HG03521 (cell line): Measurements from ENCODE around the gene TMEM91.
"Not testable (repeated sequence)": the region's sequence is repeated elsewhere in the genome, so short reads cannot be mapped to it uniquely, and the experiment has no call there.

ENCODE experiments used
- ATAC-seq: cut with Tn5 transposase; IDR thresholded peaks from one replicate; pipeline ENCODE4 v1.9.1; 2021; ENCODE audit warnings: mild to moderate bottlenecking, moderate library complexity; ENCODE audit not compliant: unreplicated experiment

The TMEM91 gene

DNA sequence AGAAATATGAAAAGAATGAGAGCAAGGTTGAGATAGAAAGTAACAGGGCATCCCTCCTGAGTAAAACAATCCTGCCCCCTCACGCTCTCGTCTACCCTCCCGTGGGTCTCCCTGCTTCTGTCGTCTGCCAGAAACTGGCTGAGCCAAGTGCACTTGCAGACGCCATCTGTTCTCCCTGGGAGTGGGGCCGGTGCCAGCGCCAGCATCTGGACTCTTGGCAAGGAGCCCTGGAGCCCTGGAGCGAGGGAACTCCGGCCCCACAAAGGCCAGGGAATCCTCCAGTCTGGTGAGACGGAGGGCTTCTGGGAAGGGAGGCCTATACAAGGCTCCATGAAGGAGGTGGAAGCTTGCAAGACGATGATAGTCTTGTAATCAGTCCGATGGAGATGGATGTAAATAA lies 2.3 kb upstream of the TMEM91 start:
- no peak for ATAC-seq

- ATAC-seq = no peak
Observed at GRCh38 chr19:41376998-41377365, 649 bp downstream of the TMEM91 start.

GRCh38 chr19:41377977-41378709 lies 1.8 kb downstream of the TMEM91 start:
- no peak for ATAC-seq

GRCh38 chr19:41381536-41381935 lies 5.2 kb downstream of the TMEM91 start:
- ATAC-seq = not testable (repeated sequence)

DNA sequence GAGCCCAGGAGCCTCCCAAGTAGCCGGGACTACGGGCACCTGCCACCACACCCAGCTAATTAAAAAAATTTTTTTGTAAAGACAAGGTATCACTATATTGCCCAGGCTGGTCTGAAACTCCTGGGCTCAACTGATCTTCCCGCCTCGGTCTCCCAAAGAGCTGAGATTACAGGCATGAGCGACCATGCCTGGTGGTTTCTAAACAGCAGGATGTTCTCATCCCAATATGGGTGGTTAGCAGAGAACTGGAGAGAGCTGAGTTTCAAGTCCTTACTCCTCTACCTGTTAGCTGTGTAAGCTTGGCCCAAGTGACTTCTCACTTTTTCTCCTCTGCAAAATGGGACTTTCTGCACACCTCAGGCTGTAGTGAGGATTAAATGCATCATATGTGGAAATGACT lies 8.0 kb downstream of the TMEM91 start:
- no peak for ATAC-seq

- no peak for ATAC-seq
Observed at GRCh38 chr19:41386442-41386841, 10.1 kb downstream of the TMEM91 start.

DNA sequence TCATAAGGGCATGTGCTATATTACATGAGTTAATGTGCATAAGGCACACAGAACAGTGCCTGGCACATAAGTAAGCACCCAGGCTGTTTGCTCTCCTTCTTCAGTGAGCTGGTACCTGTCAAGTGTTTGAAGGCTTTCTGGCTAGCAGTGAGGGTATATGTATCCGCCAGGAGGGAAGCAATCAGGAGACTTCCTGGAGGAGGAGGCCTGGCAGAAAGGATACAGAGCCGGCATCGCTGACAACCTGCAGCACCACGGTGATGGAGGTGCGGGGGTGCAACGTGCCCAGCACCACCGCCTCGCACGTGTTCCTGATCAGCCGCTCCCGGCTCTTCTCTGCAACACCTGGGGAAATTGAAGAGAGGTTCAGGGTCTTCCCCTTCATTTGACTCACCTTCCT lies 15.3 kb downstream of the TMEM91 start:
- no peak for ATAC-seq

GRCh38 chr19:41392775-41393174 lies 16.4 kb downstream of the TMEM91 start:
- ATAC-seq = no peak

GRCh38 chr19:41395355-41395754 lies 19.0 kb downstream of the TMEM91 start:
- no peak for ATAC-seq

GRCh38 chr19:41397086-41398049 lies 21.0 kb downstream of the TMEM91 start, which contains the start of the genes BCKDHA and EXOSC5:
BCKDHA (plus strand) TSS chr19:41397818; CDS start chr19:41397828, 10 bp downstream.
EXOSC5 (minus strand) TSS chr19:41397359; CDS start chr19:41397328, 31 bp downstream.
- ATAC-seq = peak; percentile 94

GRCh38 chr19:41398050-41398418 lies 21.7 kb downstream of the TMEM91 start:
- no peak for ATAC-seq

- ATAC-seq = no peak
Observed at GRCh38 chr19:41398598-41398997, 22.3 kb downstream of the TMEM91 start.

DNA sequence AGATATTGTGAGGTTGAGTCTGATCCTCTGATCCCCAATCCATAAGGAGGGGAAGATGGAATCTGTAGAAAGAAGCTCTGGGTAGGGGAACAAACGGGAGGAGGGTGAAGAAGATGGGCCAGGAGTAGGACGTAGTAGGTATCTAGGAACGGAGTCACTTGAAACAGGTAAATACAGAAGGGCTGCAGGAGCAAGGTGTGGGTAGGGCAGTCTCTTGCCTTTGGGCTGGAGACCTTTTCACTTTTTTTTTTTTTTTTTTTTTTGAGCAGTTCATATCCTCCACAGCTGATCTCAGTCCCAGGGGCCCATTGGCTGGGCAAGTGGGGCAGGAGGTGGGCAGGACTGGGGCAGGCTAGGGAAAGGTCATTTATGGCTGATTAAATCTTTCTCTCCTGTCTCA lies 22.8 kb downstream of the TMEM91 start:
- no peak for ATAC-seq

- no peak for ATAC-seq
Observed at GRCh38 chr19:41399525-41399924, 23.2 kb downstream of the TMEM91 start.

DNA sequence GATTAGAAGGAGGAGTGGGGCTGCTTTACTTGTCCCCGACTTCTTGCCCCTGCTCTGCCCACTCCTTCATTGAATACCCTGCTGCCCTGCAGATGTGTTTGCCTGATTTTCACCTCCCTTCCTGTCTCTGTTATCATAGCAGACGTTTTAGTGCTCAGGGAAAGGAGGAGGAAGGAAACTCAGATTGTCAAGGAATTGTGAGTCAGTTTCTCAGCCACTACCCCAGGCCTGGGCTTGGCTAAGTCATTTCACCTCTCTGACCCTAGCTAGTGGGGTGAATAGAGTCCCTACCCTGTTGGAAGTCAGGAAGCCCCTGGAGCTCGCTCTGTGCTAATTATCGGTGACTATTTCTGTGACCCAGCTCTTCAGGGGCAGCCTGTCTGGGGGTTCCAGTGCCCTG lies 25.1 kb downstream of the TMEM91 start:
- ATAC-seq = no peak

DNA sequence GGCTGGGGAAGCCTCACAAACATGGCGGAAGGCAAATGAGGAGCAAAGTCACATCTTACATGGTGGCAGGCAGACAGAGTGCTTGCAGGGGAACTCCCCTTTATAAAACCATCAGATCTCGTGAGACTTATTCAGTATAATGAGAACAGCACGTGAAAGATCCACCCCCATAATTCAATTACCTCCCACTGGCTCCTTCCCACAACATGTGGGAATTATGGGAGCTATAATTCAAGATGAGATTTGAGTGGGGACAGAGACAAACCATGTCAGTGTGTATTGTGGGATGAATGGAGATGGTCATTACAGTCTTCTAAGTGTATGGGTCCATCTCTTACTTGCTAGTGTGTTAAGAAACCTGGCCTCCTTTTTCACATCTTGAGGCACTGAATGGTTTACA lies 25.7 kb downstream of the TMEM91 start:
- ATAC-seq = no peak

DNA sequence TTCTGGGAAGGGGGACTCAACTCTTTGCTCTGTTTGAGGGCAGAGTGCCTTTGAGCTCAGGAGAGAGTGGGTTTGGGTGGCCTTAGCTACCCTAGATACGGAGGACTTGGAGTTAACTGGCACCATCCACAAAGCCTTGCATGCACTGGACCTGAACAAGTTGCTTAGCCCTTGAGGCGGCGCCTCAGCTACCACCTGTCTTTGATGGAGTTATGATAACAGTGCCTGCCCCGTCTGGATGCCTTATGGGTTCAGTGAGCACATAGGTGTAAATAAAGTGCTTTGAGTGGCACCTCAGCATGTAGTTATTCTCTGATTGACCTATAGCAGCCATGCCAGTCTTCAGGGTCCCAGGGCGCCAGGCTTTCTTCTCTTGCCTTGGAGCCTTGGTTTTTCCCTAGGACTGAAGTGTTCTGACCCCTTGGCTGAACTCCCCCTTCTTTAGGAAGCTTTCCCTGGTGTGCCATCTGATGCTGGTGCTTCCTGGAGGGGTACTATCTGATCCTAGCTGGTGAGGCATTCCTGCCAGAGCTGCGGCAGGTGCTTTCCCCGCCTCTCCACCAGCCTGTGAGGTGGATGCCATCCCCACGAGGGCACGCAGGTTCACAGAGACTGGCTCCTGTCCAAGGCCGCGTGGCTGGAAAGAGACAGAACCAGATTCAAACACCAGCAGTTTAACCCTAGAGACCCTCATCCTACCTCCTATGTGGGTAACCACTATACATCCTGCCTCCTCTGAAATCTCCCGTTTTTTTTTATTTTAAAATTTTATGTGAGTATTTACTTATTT lies 27.0 kb downstream of the TMEM91 start:
- no peak for ATAC-seq

DNA sequence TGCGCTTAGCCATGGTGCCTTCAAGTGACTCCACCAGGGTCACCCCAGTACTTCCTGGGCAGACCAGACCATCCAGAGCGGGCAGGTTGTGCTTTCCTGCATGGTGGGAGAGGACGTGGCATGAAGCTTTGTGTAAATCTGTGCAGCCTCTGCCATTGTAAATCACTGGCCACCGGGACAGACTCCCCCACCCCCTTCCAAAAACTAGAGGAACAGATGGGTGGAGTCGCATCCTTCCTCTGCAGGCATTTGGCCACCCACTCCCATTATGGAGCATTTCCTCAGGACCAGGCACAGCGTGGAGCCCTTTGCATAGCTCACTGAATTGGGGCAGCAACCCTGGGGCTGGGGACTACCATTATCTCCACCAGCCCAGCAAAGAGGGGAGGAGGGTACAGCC lies 29.4 kb downstream of the TMEM91 start:
- no peak for ATAC-seq

- no peak for ATAC-seq
Observed at GRCh38 chr19:41407271-41407670, 30.9 kb downstream of the TMEM91 start.

- no peak for ATAC-seq
Observed at GRCh38 chr19:41408256-41408655, 31.9 kb downstream of the TMEM91 start.

GRCh38 chr19:41408846-41409245 lies 32.5 kb downstream of the TMEM91 start:
- not testable (repeated sequence) for ATAC-seq
